Lung (tissue), 12 donors: ENCODE measurements around the gene NTM. TPM values are rescaled to one million over a fixed set of nuclear protein-coding genes. Genes with fewer than 3 reads are reported as not detected.

Experiments used
- ATAC-seq: fragments of 200-7000 bp; cut with Tn5 transposase; one replicate; pipeline ENCODE4 v1.9.1; 2020; ENCODE audit warnings: moderate number of reproducible peaks; ENCODE audit not compliant: insufficient read depth, low FRiP score
- DNase-seq, 3 donors: peaks; one replicate each; pipeline ENCODE4 v3.0.0-alpha.2; 2013 to 2017
- H3K27ac ChIP-seq, 2 donors: one replicate each; pipeline ENCODE4 v1.5.1; 2013; ENCODE audit warnings: mild to moderate bottlenecking in 2 of 2, moderate library complexity in 2 of 2, control low read depth in 1 of 2, inconsistent platforms in 1 of 2, low read depth in 1 of 2, low read length in 1 of 2
- H3K27me3 ChIP-seq, 3 donors: one replicate each; pipeline ENCODE4 v1.5.1; 2013; ENCODE audit warnings: low read length in 2 of 3; ENCODE audit not compliant: control insufficient read depth in 3 of 3, insufficient read depth in 3 of 3
- H3K36me3 ChIP-seq, 4 donors: one replicate each; pipeline ENCODE4 v1.5.1; 2013; ENCODE audit warnings: low read length in 4 of 4, mild to moderate bottlenecking in 1 of 4, moderate library complexity in 1 of 4; ENCODE audit not compliant: control insufficient read depth in 4 of 4, insufficient read depth in 4 of 4
- H3K4me1 ChIP-seq, 5 donors: one replicate each; pipeline ENCODE4 v1.5.1; 2013; ENCODE audit warnings: low read length in 5 of 5, mild to moderate bottlenecking in 2 of 5, moderate library complexity in 1 of 5; ENCODE audit not compliant: control insufficient read depth in 5 of 5, insufficient read depth in 5 of 5
- H3K4me3 ChIP-seq: one replicate; pipeline ENCODE4 v1.5.1; 2013; ENCODE audit warnings: mild to moderate bottlenecking, control low read depth, moderate library complexity
- H3K9ac ChIP-seq, 2 donors: one replicate each; pipeline ENCODE4 v1.5.1; 2013; ENCODE audit warnings: low read length in 2 of 2, control low read depth in 1 of 2; ENCODE audit not compliant: insufficient read depth in 1 of 2
- H3K9me3 ChIP-seq, 4 donors: one replicate each; pipeline ENCODE4 v1.5.1; 2013; ENCODE audit warnings: low read length in 3 of 4, mild to moderate bottlenecking in 1 of 4, moderate library complexity in 1 of 4; ENCODE audit not compliant: control insufficient read depth in 4 of 4, insufficient read depth in 3 of 4
- WGBS, 2 donors: extraction: QIAGEN DNeasy Blood & Tissue Kit; methylation state at CpG; one replicate each; pipeline ENCODE4 v1.1.7; 2013; 5-methylcytosine and 5-hydroxymethylcytosine counted together
- polyA plus RNA-seq, 2 donors: library from polyadenylated mRNA; stranded (reverse); fragments of 200-250 nt; gene quantifications; one replicate each; pipeline ENCODE4 v1.2.1, GENCODE V29; 2013
- total RNA-seq, 2 donors: library from RNA; depleted of rRNA in 1 of 2; stranded (reverse); fragments of >200 nt in 1 of 2; gene quantifications; one replicate each; pipeline ENCODE4 v1.2.1, GENCODE V29; 2014 to 2021
- TF ChIP-seq, protein P1 (sequence below): IDR thresholded peaks from 2 replicates; pipeline ENCODE4 v1.5.1; 2012; ENCODE audit warnings: mild to moderate bottlenecking; ENCODE audit errors: control extremely low read depth, extremely low read depth
- donor health status: control.
- donor health status: control.
- donor health status: Bipolar disorder and iron deficiency.
- donor health status: healthy.
- donor health status: DM: yes; HTN: yes; CAD: no.

The NTM gene
- total and polyA plus RNA-seq, 4 donors, result 0.39 to 30.9 (median 7.2) TPM

- TF ChIP-seq, protein P1, sequence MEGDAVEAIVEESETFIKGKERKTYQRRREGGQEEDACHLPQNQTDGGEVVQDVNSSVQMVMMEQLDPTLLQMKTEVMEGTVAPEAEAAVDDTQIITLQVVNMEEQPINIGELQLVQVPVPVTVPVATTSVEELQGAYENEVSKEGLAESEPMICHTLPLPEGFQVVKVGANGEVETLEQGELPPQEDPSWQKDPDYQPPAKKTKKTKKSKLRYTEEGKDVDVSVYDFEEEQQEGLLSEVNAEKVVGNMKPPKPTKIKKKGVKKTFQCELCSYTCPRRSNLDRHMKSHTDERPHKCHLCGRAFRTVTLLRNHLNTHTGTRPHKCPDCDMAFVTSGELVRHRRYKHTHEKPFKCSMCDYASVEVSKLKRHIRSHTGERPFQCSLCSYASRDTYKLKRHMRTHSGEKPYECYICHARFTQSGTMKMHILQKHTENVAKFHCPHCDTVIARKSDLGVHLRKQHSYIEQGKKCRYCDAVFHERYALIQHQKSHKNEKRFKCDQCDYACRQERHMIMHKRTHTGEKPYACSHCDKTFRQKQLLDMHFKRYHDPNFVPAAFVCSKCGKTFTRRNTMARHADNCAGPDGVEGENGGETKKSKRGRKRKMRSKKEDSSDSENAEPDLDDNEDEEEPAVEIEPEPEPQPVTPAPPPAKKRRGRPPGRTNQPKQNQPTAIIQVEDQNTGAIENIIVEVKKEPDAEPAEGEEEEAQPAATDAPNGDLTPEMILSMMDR, result no peak
- DNase-seq (peak in 1 of 3 donors; percentile 25), ATAC-seq (no peak)
- H3K4me1 ChIP-seq, result peaks cover 0 to 1% (median 0%) of the 10 kb centered on the region in 5 donors
- no peak overlapping the region for H3K27ac ChIP-seq
- H3K36me3 ChIP-seq, result no peaks in the 10 kb centered on the region
- no peak overlapping the region for H3K4me3 ChIP-seq
- no peak overlapping the region for H3K9ac ChIP-seq
- 73 to 79% methylated on average over 13 of the region's 13 CpGs for WGBS, 2 donors
- H3K9me3 ChIP-seq, result peaks cover 0 to 1% (median 0%) of the 10 kb centered on the region in 4 donors
- no peaks in the 10 kb centered on the region for H3K27me3 ChIP-seq
These were observed 725.1 kb downstream of the NTM start for GRCh38 chr11:132095230-132096131.

GRCh38 chr11:132096132-132096825 is 725.9 kb downstream of the NTM start:
- Histone ChIP-seq H3K27ac (no peak overlapping the region), H3K9me3 (peaks cover 0 to 1% (median 0%) of the 10 kb centered on the region in 4 donors), H3K36me3 (no peaks in the 10 kb centered on the region), H3K4me1 (peaks cover 0 to 1% (median 0%) of the 10 kb centered on the region in 5 donors), H3K4me3 (no peak overlapping the region), H3K27me3 (no peaks in the 10 kb centered on the region), H3K9ac (no peak overlapping the region)
- ATAC-seq, result no peak
- TF ChIP-seq, protein P1, result no peak
- WGBS, 2 donors, result 75 to 80% methylated on average over 11 of the region's 11 CpGs
- no peak for DNase-seq

- no peak overlapping the region for H3K27ac ChIP-seq
- peaks cover 0 to under 1% (median 0%) of the 10 kb centered on the region in 5 donors for H3K4me1 ChIP-seq
- H3K9me3 ChIP-seq, result no peaks in the 10 kb centered on the region
- no peak overlapping the region for H3K9ac ChIP-seq
- WGBS, 2 donors, result 52 to 56% methylated on average over 4 of the region's 4 CpGs
- no peak for DNase-seq
- peaks cover 0 to 3% (median 0%) of the 10 kb centered on the region in 3 donors for H3K27me3 ChIP-seq
- no peak overlapping the region for H3K4me3 ChIP-seq
- TF ChIP-seq, protein P1, result no peak
- ATAC-seq, result no peak
- H3K36me3 ChIP-seq, result no peaks in the 10 kb centered on the region
These were observed 729.3 kb downstream of the NTM start for GRCh38 chr11:132099692-132100091.
